Measurements from ENCODE around the gene MRPL50.
A peak's percentile ranks its signal among the peaks of the same experiment; 100 is the strongest.

The MRPL50 gene

GRCh38 chr9:101394687-101395086, 3.7 kb downstream of the MRPL50 start:
- H3K79me2 ChIP-seq (ENCODE audit: control insufficient read depth, insufficient read depth, low read length, poor library complexity): peaks cover 6% of the 10 kb centered on the region
- no peak overlapping the region for H3K9ac ChIP-seq (ENCODE audit: low read length)
- no peak overlapping the region for H2BK12ac ChIP-seq (ENCODE audit: low read length)
- H4K12ac ChIP-seq (ENCODE audit: low read depth, low read length): no peak overlapping the region
- H3K23ac ChIP-seq (ENCODE audit: low read length): no peak overlapping the region
- peaks cover 0 to 2% of the 10 kb centered on the region in 2 experiments for H3K4me1 ChIP-seq (ENCODE audit: control insufficient read depth in 1 of 2, insufficient read depth in 2 of 2, low read length in 2 of 2)
- no peak overlapping the region for H2BK120ac ChIP-seq (ENCODE audit: insufficient read depth, low read length, poor library complexity)
- no peak for DNase-seq
- no peaks in the 10 kb centered on the region for H3K9me3 ChIP-seq (ENCODE audit: insufficient read depth, low read depth, low read length)
- H3K4ac ChIP-seq (ENCODE audit: low read depth, low read length): peak overlapping the region; percentile 47
- H2AFZ ChIP-seq (ENCODE audit: insufficient read depth, low read length, poor library complexity): no peak overlapping the region
- H3K14ac ChIP-seq (ENCODE audit: low read length): no peak overlapping the region
- no peak overlapping the region for H3K4me3 ChIP-seq (ENCODE audit: low read depth, low read length)
- no peaks in the 10 kb centered on the region for H3K36me3 ChIP-seq (ENCODE audit: control insufficient read depth in 1 of 2, insufficient read depth in 2 of 2, low read length in 2 of 2)
- no peak overlapping the region for H3K18ac ChIP-seq (ENCODE audit: low read length)
- no CpG with 5 or more reads among the region's 1 CpG for whole genome bisulfite sequencing (ENCODE audit: extremely low coverage, insufficient coverage, insufficient read length)
- H3K27me3 ChIP-seq (ENCODE audit: insufficient read depth, low read length): no peaks in the 10 kb centered on the region
- no peak overlapping the region for H4K8ac ChIP-seq (ENCODE audit: low read depth, low read length)
- no peak overlapping the region for H2AK5ac ChIP-seq (ENCODE audit: low read length)
- H3K27ac ChIP-seq (ENCODE audit: low read depth, low read length): no peak overlapping the region
- no peak overlapping the region for H3K4me2 ChIP-seq (ENCODE audit: low read length)
- H2BK5ac ChIP-seq (ENCODE audit: low read depth, low read length, poor library complexity): no peak overlapping the region
- no peak overlapping the region for H4K91ac ChIP-seq (ENCODE audit: low read depth, low read length)
- H3K79me1 ChIP-seq (ENCODE audit: low read length): peaks cover 6% of the 10 kb centered on the region

GRCh38 chr9:101393135-101393534, 5.3 kb downstream of the MRPL50 start:
- Histone ChIP-seq H3K18ac (ENCODE audit: low read length) (no peak overlapping the region), H3K36me3 (ENCODE audit: control insufficient read depth in 1 of 2, insufficient read depth in 2 of 2, low read length in 2 of 2) (peaks cover 0 to 1% of the 10 kb centered on the region in 2 experiments), H3K4me1 (ENCODE audit: control insufficient read depth in 1 of 2, insufficient read depth in 2 of 2, low read length in 2 of 2) (no peaks in the 10 kb centered on the region), H3K79me2 (ENCODE audit: control insufficient read depth, insufficient read depth, low read length, poor library complexity) (no peaks in the 10 kb centered on the region), H2AK5ac (ENCODE audit: low read length) (no peak overlapping the region), H3K27ac (ENCODE audit: low read depth, low read length) (no peak overlapping the region), H3K4me3 (ENCODE audit: low read depth, low read length) (no peak overlapping the region), H3K27me3 (ENCODE audit: insufficient read depth, low read length) (no peaks in the 10 kb centered on the region), H4K91ac (ENCODE audit: low read depth, low read length) (no peak overlapping the region), H3K9me3 (ENCODE audit: insufficient read depth, low read depth, low read length) (no peaks in the 10 kb centered on the region), H3K4ac (ENCODE audit: low read depth, low read length) (no peak overlapping the region), H3K4me2 (ENCODE audit: low read length) (no peak overlapping the region), H2BK120ac (ENCODE audit: insufficient read depth, low read length, poor library complexity) (no peak overlapping the region), H2BK12ac (ENCODE audit: low read length) (no peak overlapping the region), H3K9ac (ENCODE audit: low read length) (no peak overlapping the region), H4K8ac (ENCODE audit: low read depth, low read length) (no peak overlapping the region), H3K14ac (ENCODE audit: low read length) (no peak overlapping the region), H3K23ac (ENCODE audit: low read length) (no peak overlapping the region), H4K12ac (ENCODE audit: low read depth, low read length) (no peak overlapping the region), H2BK5ac (ENCODE audit: low read depth, low read length, poor library complexity) (no peak overlapping the region), H2AFZ (ENCODE audit: insufficient read depth, low read length, poor library complexity) (no peak overlapping the region), H3K79me1 (ENCODE audit: low read length) (no peaks in the 10 kb centered on the region)
- no peak for DNase-seq
- WGBS (ENCODE audit: extremely low coverage, insufficient coverage, insufficient read length): no CpG with 5 or more reads among the region's 3 CpGs

DNA sequence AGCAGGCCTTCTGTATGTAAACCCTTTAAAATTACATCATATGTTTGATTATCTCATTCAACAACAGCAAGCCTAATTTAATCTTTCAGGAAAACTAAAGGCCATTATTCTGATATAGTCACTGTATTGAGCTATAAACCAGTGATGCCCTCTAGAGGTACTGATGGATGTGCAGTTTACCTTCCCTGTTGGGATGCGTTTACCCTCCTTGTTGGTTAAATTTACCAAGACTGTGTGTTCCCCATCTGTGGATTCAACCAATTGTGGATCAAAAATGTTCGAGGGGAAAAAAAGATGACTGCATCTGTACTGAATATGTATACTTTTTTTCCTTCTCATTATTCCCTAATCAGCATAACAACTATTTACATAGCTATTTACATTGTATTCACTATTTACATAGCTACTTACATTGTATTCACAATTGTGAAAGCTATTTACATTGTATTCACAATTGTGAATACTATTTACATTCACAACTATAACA, 9.9 kb downstream of the MRPL50 start:
- Histone ChIP-seq H3K9me3 (ENCODE audit: insufficient read depth, low read depth, low read length) (no peaks in the 10 kb centered on the region), H2BK120ac (ENCODE audit: insufficient read depth, low read length, poor library complexity) (no peak overlapping the region), H4K12ac (ENCODE audit: low read depth, low read length) (no peak overlapping the region), H3K9ac (ENCODE audit: low read length) (no peak overlapping the region), H3K23ac (ENCODE audit: low read length) (no peak overlapping the region), H3K27ac (ENCODE audit: low read depth, low read length) (no peak overlapping the region), H3K79me1 (ENCODE audit: low read length) (no peaks in the 10 kb centered on the region), H3K4me1 (ENCODE audit: control insufficient read depth in 1 of 2, insufficient read depth in 2 of 2, low read length in 2 of 2) (no peaks in the 10 kb centered on the region), H3K18ac (ENCODE audit: low read length) (no peak overlapping the region), H2BK5ac (ENCODE audit: low read depth, low read length, poor library complexity) (no peak overlapping the region), H3K4me3 (ENCODE audit: low read depth, low read length) (no peak overlapping the region), H3K79me2 (ENCODE audit: control insufficient read depth, insufficient read depth, low read length, poor library complexity) (no peaks in the 10 kb centered on the region), H4K8ac (ENCODE audit: low read depth, low read length) (no peak overlapping the region), H2AK5ac (ENCODE audit: low read length) (no peak overlapping the region), H2BK12ac (ENCODE audit: low read length) (no peak overlapping the region), H4K91ac (ENCODE audit: low read depth, low read length) (no peak overlapping the region), H3K27me3 (ENCODE audit: insufficient read depth, low read length) (no peaks in the 10 kb centered on the region), H2AFZ (ENCODE audit: insufficient read depth, low read length, poor library complexity) (no peak overlapping the region), H3K14ac (ENCODE audit: low read length) (no peak overlapping the region), H3K4ac (ENCODE audit: low read depth, low read length) (no peak overlapping the region), H3K4me2 (ENCODE audit: low read length) (no peak overlapping the region), H3K36me3 (ENCODE audit: control insufficient read depth in 1 of 2, insufficient read depth in 2 of 2, low read length in 2 of 2) (peaks cover 1% of the 10 kb centered on the region in 2 experiments)
- WGBS (ENCODE audit: extremely low coverage, insufficient coverage, insufficient read length): no CpG with 5 or more reads among the region's 2 CpGs
- DNase-seq: no peak

- peaks cover 1% of the 10 kb centered on the region in 2 experiments for H3K36me3 ChIP-seq (ENCODE audit: control insufficient read depth in 1 of 2, insufficient read depth in 2 of 2, low read length in 2 of 2)
- H2BK120ac ChIP-seq (ENCODE audit: insufficient read depth, low read length, poor library complexity): no peak overlapping the region
- H3K14ac ChIP-seq (ENCODE audit: low read length): no peak overlapping the region
- H3K79me1 ChIP-seq (ENCODE audit: low read length): no peaks in the 10 kb centered on the region
- H3K9ac ChIP-seq (ENCODE audit: low read length): no peak overlapping the region
- no peak overlapping the region for H3K4ac ChIP-seq (ENCODE audit: low read depth, low read length)
- H2AFZ ChIP-seq (ENCODE audit: insufficient read depth, low read length, poor library complexity): no peak overlapping the region
- no peak overlapping the region for H3K18ac ChIP-seq (ENCODE audit: low read length)
- H2BK12ac ChIP-seq (ENCODE audit: low read length): no peak overlapping the region
- no peak overlapping the region for H3K4me2 ChIP-seq (ENCODE audit: low read length)
- no peak overlapping the region for H4K91ac ChIP-seq (ENCODE audit: low read depth, low read length)
- H4K8ac ChIP-seq (ENCODE audit: low read depth, low read length): no peak overlapping the region
- no peaks in the 10 kb centered on the region for H3K79me2 ChIP-seq (ENCODE audit: control insufficient read depth, insufficient read depth, low read length, poor library complexity)
- peak; percentile 12 to 63 for DNase-seq
- no peaks in the 10 kb centered on the region for H3K9me3 ChIP-seq (ENCODE audit: insufficient read depth, low read depth, low read length)
- H2BK5ac ChIP-seq (ENCODE audit: low read depth, low read length, poor library complexity): no peak overlapping the region
- no peaks in the 10 kb centered on the region for H3K4me1 ChIP-seq (ENCODE audit: control insufficient read depth in 1 of 2, insufficient read depth in 2 of 2, low read length in 2 of 2)
- H4K12ac ChIP-seq (ENCODE audit: low read depth, low read length): no peak overlapping the region
- no peak overlapping the region for H3K23ac ChIP-seq (ENCODE audit: low read length)
- no CpG with 5 or more reads among the region's 6 CpGs for WGBS (ENCODE audit: extremely low coverage, insufficient coverage, insufficient read length)
- no peak overlapping the region for H2AK5ac ChIP-seq (ENCODE audit: low read length)
- no peak overlapping the region for H3K4me3 ChIP-seq (ENCODE audit: low read depth, low read length)
- H3K27ac ChIP-seq (ENCODE audit: low read depth, low read length): no peak overlapping the region
- H3K27me3 ChIP-seq (ENCODE audit: insufficient read depth, low read length): no peaks in the 10 kb centered on the region
Observed at GRCh38 chr9:101387871-101388506, 10.4 kb downstream of the MRPL50 start.

All from trophoblast cell (in vitro differentiated cells and primary cell).